GM19455 (cell line): Measurements from ENCODE around the gene FPR3.
"Not testable (repeated sequence)": the region's sequence is repeated elsewhere in the genome, so short reads cannot be mapped to it uniquely, and the experiment has no call there.

Experiments used
- ATAC-seq: cut with Tn5 transposase; IDR thresholded peaks from one replicate; pipeline ENCODE4 v1.9.1; 2021; ENCODE audit not compliant: unreplicated experiment

The FPR3 gene

DNA sequence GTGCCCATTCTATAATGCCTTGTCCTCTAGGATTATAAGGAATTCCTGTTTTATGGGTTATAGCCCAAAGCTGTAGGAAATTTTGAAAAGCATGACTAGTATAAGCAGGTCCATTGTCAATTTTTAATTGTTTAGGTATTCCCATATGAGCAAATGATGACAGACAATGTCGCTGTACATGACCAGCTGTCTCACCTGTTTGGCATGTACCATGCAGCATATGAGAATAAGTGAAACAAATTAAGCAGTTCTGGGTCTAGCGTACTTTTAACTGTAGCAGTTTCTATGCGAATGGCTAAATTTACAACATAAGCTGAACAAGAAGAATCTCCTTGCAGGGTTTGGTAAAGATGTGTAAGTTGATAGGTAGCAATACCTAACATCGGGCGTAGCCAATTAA lies 11.6 kb downstream of the FPR3 start:
- ATAC-seq: not testable (repeated sequence)

DNA sequence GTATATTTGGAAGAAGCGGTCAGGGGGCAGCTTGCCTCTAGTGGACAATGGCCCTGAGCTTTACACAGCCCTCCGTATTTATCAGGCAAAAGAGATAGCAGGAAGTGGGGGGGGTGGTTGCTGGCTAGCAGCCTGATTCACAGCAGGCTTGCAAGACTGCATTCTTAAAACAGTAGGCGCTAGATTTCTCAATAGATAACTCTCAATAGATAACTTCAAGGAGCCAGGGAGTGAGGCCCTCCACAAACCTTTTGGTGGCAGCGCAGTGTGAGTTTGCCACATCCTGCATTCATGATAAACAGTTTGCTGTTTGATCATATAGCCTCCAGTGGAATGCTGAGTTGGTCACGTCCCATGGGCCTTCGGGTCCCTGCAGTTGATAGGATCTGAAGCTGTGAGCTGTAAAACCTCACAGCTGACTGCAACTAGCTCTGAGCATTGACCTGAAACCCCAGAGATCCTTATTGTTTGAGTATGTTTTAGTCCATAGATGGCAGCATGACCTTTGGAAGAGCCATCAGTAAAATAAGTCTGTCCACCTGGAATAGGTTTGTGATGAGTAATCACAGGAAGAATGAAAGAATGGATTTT lies 12.2 kb downstream of the FPR3 start:
- ATAC-seq: no peak

DNA sequence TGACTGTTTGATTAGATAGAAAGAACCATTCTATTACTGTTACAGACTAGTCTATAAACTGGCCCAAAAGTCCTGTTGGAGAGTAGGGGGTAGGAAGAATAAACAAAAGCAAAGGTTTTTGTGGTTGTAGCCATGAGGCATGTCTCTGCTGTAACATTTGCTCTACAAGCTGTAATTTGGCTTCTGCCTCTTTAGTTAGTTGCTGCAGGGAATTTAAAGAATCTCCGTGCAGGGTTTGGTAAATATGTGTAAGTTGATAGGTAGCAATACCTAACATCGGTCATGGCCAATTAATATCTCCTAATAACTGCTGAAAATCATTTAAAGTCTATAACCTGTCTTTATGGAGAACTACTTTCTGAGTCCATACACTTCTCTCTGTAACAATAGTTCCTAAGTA lies 13.0 kb downstream of the FPR3 start:
- ATAC-seq: no peak

DNA sequence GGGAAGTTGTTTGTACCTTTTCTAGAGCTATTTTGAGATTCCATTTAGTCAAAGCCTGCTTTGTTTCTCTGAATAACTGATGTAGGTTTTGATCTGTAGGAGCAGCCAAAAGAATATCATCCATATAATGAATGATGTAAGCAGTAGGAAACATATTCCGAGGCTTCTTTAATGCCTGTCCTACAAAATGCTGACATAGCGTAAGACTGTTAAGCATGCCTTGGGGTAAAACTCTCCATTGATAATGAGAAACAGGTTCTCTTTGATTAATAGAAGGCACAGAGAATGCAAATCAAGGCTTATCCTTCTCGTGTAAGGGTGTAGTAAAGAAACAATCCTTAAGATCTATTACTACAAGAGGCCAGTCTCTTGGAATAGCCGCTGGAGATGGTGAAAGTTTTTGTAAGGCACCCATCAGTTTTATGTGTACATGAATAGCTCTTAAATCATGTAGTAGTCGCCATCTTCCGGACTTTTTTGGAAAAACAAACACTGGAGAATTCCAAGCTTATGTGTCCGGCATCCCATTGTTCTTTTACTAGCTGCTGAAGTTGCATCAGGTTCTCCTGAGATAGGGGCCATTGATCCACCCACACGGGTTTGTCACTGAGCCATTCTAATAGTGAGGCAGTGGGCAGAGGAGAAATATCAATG lies 13.5 kb downstream of the FPR3 start:
- no peak for ATAC-seq

DNA sequence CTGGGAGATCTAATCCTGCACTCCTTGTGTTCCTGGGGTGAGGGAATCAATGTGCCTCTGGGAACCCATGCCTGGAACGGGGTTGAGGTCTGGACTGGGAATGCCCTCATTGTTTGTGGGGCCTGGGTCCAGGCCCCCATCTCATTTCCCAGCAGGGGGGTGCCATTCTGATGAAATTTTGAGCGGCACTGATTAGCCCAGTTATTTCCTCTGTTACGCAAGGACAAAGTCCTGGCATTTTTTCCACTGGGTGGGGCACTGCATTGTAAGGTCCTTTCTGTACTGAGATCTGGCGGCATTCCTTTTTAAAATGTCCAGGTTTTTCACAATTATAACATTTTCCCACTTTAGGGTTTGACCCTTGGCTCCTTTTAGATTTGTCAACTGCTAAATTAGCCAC lies 14.8 kb downstream of the FPR3 start:
- ATAC-seq: no peak

DNA sequence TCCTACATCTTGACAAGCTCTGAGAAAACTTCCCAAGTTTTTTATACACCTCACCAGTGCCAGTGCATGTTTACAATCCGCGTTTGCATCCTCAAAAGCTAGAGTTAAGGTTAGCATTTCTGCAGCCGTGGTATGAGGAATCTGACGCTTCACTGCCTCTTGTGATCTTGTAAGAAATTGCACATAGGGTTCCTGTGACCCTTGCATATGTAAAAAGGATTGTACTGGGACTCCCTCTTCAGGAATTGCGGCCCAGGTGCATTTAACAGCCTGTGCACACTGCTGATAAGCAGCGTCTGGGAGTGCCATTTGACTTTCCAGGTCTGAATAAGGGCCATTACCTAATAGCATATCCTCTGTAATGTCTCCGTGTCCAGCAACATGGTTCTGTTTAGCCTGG lies 15.3 kb downstream of the FPR3 start:
- no peak for ATAC-seq

DNA sequence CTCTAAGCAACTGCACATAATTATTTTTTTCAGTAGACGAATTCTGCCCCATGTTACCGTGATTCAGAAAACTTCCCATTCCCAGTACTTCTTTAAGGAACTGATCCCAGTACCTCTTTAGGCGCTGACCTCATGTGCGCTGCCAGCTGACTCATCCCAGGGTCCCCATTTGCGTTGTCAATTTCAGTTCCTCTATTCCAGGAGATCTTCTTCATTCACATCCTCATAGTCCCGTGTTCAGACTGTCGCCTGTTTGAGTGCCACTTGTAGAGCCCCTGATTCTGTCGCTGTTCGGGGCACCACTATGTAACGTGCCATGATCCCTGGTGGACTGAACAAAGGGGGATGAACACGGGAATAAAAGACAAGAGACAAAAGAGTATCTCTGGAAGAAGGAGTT lies 16.4 kb downstream of the FPR3 start:
- ATAC-seq: no peak

DNA sequence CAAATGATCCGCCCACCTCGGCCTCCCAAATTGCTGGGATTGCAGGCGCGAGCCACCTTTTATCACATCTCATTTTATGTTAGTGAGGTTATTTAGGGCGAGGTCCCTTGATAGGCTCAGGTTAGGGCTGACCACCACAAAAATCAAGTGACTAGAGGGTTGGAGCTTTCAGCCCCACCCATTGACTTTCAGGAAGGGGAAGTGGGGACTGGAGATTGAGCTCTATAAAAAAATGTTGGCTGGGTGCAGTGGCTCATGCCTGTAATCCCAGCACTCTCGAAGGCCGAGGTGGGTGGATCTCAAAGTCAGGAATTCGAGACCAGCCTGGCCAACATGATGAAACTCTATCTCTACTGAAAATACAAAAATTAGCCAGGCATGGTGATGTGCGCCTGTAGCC lies 20.1 kb downstream of the FPR3 start:
- ATAC-seq: no peak

DNA sequence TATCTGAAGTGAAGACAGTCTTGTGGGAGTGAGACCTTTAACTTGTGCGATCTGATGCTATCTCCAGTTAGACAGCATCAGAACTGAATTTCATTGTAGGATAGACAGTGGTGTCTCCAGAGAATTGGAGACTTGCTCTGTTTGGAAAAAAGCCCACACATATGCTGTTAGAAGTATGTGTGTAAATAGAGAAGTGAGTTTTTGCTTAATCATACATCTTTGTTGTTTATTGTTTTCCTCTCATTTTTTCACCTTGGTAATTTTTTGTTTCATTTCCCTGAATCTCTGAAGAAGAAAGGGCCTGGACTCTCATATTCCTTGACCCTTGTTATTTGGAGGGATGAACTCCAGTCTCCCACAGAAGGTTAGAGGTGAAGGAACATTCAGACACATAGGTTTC lies 21.8 kb downstream of the FPR3 start:
- ATAC-seq: no peak

DNA sequence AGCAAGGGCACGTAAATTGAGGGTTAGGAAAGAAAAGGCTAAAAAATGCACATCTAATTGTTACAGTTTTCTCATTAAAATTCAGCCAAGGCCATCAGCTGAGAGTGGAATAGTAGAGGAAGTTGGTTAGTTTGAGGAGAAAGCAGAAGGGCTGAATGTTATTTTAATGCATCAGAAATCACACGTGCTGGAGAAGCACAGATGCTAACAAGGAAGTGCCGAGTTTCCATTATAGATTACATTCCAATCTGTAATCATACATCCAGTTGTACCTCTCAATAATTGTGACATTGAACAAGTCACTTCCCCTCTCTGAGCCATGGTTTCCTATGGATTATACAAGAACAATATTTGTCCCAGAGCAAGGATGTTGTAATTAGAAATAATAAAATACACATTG lies 25.1 kb downstream of the FPR3 start:
- no peak for ATAC-seq

DNA sequence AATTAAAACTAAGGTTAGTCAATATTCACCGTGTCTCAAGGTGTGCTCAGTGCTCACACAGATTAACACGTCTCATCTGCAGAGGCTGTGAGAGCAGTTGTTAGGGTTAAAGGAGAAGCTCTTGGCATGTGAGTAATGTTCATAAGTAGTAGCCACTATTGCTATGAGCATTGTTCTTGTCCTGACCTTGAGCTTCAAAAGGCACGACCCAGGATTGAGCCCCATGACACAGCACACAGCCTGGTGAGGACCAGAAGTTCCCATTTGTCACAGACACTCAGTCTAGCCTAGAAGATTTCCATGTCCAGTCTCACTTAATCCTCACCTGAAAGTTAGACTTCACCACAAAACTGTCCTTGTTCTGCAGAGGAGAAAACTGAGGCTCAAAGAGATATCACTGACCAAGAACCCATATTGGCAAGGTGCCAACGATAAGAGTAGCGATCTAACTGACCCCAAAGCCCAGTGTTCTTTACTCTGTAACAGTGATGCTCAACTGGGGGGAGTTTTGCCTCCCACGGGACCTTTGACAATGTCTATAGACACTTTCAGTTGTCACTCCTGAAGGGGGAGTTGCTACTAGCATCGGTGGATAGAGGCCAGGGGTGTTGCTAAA lies 26.0 kb downstream of the FPR3 start:
- ATAC-seq: no peak

DNA sequence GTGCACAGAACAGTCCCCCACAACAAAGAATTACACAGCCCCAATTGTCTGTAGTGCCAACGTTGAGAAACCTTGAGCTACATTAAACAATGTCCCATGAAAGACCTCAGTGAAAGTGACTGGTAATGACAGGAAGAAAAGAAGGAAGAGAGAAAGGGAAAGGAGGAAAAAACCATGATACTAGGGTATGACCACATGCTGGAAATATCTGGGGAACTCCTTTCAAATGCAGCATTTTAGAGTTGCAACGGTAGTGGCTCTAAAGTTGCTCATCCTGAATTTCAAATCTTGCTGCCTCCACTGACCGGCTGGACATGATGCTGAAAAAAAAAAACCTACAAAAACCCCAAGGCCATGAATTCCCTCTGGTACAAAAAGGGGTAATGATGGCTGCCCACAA lies 26.5 kb downstream of the FPR3 start:
- no peak for ATAC-seq

DNA sequence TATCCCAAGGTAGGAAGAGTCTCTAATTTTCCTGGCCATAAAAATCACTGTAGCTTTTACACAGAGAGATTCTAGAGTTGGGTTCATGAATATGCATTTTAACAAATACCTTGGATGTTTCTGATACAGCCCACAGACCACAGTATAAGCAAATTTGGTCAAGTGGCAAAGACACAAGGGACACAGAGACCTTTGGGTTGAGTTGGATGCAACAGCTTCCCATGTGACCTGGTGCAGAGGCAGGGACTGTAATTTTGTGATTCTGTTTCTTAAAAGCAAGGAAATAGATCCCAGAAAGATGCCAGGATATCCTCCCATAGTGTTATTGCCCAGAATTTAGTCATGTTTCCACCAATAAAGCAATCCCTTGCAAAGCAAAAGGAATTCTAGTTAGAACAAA lies 27.0 kb downstream of the FPR3 start:
- ATAC-seq: no peak

DNA sequence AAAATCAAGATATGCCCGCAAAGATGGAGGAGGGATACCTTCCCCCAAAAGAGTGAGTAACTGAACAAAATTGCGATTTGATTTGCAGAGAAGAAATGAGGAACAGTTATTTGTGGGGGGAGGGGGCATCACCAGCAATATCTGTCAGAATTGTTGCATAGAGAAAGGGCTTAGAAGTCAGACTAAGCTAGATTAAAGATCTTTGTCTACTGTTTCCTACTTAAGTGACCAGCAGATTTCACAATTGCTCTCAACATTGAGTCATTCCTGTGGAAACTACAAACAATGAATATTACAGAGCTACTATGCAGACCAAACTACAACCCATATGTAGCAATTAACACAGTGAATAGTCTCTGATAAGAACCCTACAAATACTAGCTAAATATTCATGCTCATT lies 27.4 kb downstream of the FPR3 start:
- ATAC-seq: no peak

DNA sequence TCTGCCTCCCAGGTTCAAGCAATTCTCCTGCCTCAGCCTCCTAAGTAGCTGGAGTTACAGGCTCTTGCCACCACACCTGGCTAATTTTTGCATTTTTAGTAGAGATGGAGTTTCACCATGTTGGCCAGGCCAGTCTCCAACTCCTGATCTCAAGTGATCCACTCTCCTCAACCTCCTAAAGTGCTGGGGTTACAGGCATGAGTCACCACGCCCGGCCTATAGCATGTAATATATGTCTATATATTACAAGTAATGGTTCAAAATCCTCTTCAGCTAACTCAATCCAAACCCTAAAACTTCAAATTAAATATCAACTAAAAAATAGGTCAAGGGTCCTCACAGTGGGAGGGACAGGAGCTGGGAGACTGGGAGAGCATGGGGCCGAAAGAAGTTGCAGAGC lies 28.0 kb downstream of the FPR3 start:
- no peak for ATAC-seq

DNA sequence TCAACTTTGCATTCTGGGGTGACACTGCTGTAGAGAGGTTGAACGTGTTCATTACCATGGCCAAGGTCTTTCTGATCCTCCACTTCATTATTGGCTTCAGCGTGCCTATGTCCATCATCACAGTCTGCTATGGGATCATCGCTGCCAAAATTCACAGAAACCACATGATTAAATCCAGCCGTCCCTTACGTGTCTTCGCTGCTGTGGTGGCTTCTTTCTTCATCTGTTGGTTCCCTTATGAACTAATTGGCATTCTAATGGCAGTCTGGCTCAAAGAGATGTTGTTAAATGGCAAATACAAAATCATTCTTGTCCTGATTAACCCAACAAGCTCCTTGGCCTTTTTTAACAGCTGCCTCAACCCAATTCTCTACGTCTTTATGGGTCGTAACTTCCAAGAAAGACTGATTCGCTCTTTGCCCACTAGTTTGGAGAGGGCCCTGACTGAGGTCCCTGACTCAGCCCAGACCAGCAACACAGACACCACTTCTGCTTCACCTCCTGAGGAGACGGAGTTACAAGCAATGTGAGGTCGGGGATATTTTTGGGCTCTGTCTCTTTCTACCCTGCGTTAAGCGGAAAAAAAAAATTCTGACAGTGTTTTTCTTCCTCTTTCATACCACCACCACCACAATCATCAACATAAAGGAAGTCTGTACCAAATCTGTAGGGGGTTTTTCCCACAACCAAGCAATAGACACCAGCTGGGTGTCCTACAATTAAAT lies 29.5 kb downstream of the FPR3 start:
- ATAC-seq: no peak

DNA sequence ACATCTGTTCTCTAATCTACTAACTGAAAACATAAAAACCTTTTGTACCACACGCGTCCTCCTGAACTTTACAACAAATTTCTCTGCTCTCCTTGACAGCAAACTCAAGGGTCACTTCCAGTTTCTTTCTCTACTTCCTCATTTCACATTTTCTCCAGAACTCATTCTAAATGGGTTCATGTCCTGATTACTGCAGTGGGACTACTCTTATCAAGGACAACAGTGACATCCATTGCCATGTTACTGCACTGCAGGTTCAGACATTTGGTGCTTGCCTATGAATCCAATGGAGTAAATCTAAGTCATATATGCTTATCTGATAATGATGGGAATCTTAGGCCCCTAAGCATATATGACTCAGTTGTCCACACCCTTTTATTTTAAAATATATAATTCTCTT lies 35.3 kb downstream of the FPR3 start:
- no peak for ATAC-seq

DNA sequence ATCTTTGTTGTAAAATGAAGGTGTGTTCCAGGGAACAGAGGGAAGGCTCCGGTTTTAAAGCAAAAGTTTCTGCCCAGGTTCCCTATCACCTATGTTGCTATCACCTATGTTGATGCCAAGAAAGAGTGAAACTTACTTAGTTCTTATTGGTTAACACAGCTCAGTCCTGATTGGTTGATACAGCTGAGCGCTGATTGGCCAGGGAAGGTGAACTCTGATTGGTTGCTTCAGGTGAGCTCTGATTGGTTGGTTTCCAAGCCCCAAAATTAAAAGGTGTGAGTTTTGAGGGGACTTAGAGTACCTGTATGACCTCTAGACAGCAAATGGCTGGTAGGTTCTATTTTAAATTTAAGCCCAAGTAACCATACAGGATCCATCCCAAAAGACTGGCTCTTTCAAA lies 42.2 kb downstream of the FPR3 start:
- ATAC-seq: no peak

DNA sequence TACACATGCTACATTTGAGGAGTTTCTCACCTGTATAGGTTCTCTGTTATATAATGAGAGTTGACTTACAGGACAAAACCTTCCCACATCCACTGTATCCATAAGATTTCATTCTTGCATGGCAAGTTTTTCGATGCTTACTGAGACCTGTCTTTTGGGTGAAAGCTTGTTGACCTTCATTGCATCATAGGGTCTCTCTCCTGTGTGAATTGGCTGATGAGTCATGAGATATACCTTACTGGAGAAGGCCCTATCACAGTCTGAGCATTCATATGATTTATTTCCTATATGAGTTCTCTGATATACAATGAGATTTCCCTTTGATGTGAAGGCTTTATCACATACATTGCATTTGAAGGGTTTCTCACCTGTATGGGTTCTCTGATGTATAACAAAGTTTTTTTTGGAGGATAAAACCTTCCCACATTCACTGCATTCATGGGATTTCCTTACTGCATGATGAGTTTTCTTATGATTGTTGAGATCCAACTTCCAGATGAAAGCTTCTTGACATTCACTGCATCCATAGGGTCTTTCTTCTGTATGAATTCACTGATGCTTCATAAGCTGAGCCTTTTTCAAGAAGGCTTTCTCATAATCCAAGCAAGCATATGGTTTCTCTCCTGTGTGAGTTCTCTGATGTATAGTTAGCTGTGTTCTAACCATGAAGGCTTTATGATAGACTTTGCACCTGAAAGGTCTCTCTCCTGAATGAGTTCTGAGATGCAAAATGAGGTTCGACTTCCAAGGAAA lies 67.1 kb downstream of the FPR3 start:
- ATAC-seq: no peak

DNA sequence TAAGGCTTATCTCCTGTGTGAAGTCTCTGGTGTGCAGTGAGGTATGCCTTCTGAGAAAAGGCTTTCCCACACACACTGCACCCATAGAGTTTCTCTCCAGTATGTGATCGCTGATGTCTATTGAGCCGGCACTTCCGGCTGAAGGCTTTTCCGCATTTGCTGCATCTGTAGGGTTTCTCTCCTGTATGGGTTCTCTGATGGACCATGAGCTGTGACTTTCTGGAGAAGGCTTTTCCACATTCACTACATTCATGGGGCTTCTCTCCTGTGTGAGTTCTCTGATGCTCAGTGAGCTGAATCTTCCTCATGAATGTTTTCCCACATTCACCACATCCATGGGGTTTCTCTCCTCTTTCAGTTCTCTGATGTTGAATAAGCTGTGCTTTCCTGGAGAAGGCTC lies 78.1 kb downstream of the FPR3 start:
- no peak for ATAC-seq
